Testis (tissue), 3 donors: ENCODE measurements around the gene CDC37. TPM values are rescaled to one million over a fixed set of nuclear protein-coding genes. Genes with fewer than 3 reads are reported as not detected.
"Not testable (repeated sequence)": the region's sequence is repeated elsewhere in the genome, so short reads cannot be mapped to it uniquely, and the experiment has no call there.

ENCODE experiments used
- DNase-seq: peaks from one replicate; pipeline ENCODE4 v3.0.0-alpha.2; 2019
- H3K27ac ChIP-seq, 2 donors: fragments of 200-600 bp; sonication (generic); one replicate each; pipeline ENCODE4 v1.5.1; 2019
- H3K27me3 ChIP-seq: fragments of 200-600 bp; sonication (generic); one replicate; pipeline ENCODE4 v1.5.1; 2019
- H3K36me3 ChIP-seq: fragments of 200-600 bp; sonication (generic); one replicate; pipeline ENCODE4 v1.5.1; 2017; ENCODE audit warnings: low read depth; ENCODE audit errors: missing control alignments
- H3K4me1 ChIP-seq: fragments of 200-600 bp; sonication (generic); one replicate; pipeline ENCODE4 v1.5.1; 2019
- H3K4me3 ChIP-seq, 2 donors: fragments of 200-600 bp; sonication (generic); one replicate each; pipeline ENCODE4 v1.5.1; 2017 to 2019
- H3K9me3 ChIP-seq: fragments of 200-600 bp; sonication (generic); one replicate; pipeline ENCODE4 v1.5.1; 2017
- POLR2A ChIP-seq: fragments of 450-650 bp; IDR thresholded peaks from one replicate; pipeline ENCODE4 v1.6.1; 2017; ENCODE audit warnings: antibody characterized with exemption, mild to moderate bottlenecking, moderate library complexity
- WGBS, 2 donors: methylation state at CpG; one replicate each; pipeline ENCODE4 v1.1.5; 2018; 5-methylcytosine and 5-hydroxymethylcytosine counted together
- intact Hi-C: fragments of 100-400 bp; cut with DNase I; formaldehyde crosslinking; loops from one replicate; pipeline ENCODE4 v1.15.1; 2023; ENCODE audit warnings: low total_unique reads
- polyA plus RNA-seq: library from polyadenylated mRNA; stranded (reverse); fragments of 350-450 nt; fragmentation: Illumina TruSeq; extraction: RNeasy Lipid Tissue Mini Kit (QIAGEN cat#74804); gene quantifications from one replicate; pipeline ENCODE4 v1.2.3, GENCODE V29; 2014; ENCODE audit warnings: low read depth, low replicate concordance; ENCODE audit not compliant: insufficient read depth
- total RNA-seq, 2 donors: library from RNA; depleted of rRNA; stranded (reverse); fragments of >200 nt; gene quantifications; one replicate each; pipeline ENCODE4 v1.2.3, GENCODE V29; 2016
- TF ChIP-seq, protein P1 (sequence below), 3 experiments: fragments of 450-650 bp in 2 of 3; fragments of 200-600 bp in 1 of 3; sonication (generic) in 1 of 3; IDR thresholded peaks; one replicate each; pipeline ENCODE4 v1.5.1; 2016 to 2019; ENCODE audit warnings: antibody characterized with exemption in 3 of 3, mild to moderate bottlenecking in 2 of 3, moderate library complexity in 1 of 3

CDC37 gene
- total and polyA plus RNA-seq, 3 donors from 2014 or later: 160 to 210 (median 170) TPM

DNA sequence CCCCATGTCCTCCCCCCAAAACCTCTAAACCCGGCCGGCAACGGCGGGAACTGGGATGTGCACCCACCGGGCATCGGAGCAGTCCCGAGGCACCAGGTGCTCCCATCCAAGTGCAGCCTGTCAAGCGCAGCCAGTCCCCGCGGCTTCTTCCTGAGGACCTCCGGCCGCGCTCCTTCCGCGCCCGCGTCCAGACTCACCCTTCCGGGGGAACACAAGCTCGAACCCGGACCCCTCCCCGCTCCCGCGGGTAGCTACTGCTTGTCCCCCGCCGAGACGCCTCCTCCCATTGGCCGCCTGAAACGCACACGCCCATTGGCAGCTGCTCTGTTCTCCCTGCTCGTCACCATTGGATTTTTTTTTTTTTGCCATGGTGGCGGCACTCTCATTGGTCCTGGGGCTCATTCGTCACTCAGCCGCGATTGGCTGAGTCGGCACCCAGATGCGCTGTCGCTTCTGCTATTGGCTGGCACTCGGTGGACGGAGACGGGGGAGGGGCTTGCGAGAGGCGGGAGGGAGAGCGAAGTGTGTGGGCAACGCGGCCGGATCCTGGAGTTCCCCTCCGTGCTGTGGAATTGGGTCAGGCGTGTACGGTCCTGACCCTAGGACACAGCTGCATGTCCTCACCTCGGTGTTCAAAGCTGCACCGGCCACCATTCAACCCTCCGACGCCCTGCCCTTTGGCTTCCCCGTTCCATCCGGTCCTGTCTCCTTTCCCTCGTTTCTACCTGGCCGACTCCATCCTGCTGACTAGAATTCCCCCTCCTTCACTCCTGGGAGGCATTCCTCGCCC lies 22.8 kb downstream of the CDC37 start, which contains the start of gene TYK2:
TSS of gene TYK2 (minus strand) at position 260 of the 790 bp plus-strand sequence. CDS start 2,166 bp downstream, outside the sequence.
- intact Hi-C loops: no loop called here
- Histone ChIP-seq H3K27ac (peak within 1 kb of the TSS; percentile 73 to 79), H3K4me3 (peak within 1 kb of the TSS; percentile 90 to 94), H3K4me1 (peaks cover 5% of the 10 kb centered on the region), H3K27me3 (no peaks in the 10 kb centered on the region), H3K9me3 (no peaks in the 10 kb centered on the region), H3K36me3 (no peaks in the 10 kb centered on the region)
- WGBS, 2 donors: 0% methylated on average over 57 to 58 of the region's 58 CpGs
- peak; percentile 98 for DNase-seq
- TF ChIP-seq, protein P1, sequence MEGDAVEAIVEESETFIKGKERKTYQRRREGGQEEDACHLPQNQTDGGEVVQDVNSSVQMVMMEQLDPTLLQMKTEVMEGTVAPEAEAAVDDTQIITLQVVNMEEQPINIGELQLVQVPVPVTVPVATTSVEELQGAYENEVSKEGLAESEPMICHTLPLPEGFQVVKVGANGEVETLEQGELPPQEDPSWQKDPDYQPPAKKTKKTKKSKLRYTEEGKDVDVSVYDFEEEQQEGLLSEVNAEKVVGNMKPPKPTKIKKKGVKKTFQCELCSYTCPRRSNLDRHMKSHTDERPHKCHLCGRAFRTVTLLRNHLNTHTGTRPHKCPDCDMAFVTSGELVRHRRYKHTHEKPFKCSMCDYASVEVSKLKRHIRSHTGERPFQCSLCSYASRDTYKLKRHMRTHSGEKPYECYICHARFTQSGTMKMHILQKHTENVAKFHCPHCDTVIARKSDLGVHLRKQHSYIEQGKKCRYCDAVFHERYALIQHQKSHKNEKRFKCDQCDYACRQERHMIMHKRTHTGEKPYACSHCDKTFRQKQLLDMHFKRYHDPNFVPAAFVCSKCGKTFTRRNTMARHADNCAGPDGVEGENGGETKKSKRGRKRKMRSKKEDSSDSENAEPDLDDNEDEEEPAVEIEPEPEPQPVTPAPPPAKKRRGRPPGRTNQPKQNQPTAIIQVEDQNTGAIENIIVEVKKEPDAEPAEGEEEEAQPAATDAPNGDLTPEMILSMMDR (IDR thresholded peaks at IDR 0.05): peak in 1 of 3 experiments; percentile 4
- no peak for TF ChIP-seq POLR2A

DNA sequence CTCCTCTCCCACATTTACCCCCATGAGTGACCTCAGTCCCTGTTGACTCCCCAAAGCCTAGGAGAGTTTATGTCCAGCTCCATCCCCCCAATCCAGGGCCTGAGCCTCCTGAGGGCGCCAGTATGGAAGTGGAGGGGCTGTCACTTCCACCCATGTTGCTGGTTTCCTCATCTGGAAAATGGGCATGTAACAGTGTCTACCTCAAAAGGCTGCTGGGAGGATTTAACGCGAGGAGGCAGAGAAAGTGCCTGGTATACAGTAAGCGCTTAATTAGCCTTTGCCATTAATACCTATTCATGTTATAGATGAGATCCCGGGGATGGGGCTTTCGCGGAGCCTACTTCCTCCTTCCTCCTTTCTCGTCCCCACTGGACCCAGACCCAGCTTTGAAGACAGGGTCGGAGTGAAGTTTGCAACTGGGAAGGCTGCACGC lies 23.4 kb downstream of the CDC37 start:
- Histone ChIP-seq H3K4me3 (peak overlapping the region; percentile 90 to 94), H3K4me1 (peaks cover 5% of the 10 kb centered on the region), H3K27me3 (no peaks in the 10 kb centered on the region), H3K9me3 (no peaks in the 10 kb centered on the region), H3K27ac (peak overlapping the region; percentile 73 to 79), H3K36me3 (no peaks in the 10 kb centered on the region)
- no peak for TF ChIP-seq POLR2A
- TF ChIP-seq, protein P1 (IDR thresholded peaks at IDR 0.05): no peak
- no peak for DNase-seq
- 0 to 2% methylated on average over 8 to 10 of the region's 10 CpGs for WGBS, 2 donors
- intact Hi-C loops: no loop called here

DNA sequence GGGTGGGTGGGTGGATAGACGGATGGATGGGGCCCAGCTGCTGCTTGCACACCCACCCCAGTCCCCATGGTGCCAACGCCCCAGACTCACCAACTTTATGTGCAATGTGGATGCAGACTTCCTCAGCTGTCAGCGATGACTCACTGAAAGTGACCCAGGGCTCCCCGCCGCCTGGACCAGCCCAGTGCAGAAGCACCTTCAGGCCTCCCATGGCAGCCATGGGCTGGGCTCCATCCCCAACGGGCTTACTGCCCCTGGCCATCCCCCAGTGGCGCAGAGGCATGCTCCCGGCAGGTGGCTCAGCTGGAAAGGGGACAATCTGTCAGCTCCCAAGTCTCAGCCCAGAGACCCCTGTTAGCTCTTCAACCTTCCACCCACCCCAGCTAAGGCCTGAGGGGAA lies 25.2 kb downstream of the CDC37 start:
- peaks cover 5% of the 10 kb centered on the region for H3K4me1 ChIP-seq
- no peaks in the 10 kb centered on the region for H3K9me3 ChIP-seq
- no peaks in the 10 kb centered on the region for H3K27me3 ChIP-seq
- no peak overlapping the region for H3K4me3 ChIP-seq
- no peaks in the 10 kb centered on the region for H3K36me3 ChIP-seq
- 79 to 96% methylated on average over 7 to 8 of the region's 8 CpGs for WGBS, 2 donors
- TF ChIP-seq, protein P1 (IDR thresholded peaks at IDR 0.05): no peak
- no peak for TF ChIP-seq POLR2A
- H3K27ac ChIP-seq: no peak overlapping the region
- DNase-seq: no peak
- intact Hi-C loops: no loop called here

DNA sequence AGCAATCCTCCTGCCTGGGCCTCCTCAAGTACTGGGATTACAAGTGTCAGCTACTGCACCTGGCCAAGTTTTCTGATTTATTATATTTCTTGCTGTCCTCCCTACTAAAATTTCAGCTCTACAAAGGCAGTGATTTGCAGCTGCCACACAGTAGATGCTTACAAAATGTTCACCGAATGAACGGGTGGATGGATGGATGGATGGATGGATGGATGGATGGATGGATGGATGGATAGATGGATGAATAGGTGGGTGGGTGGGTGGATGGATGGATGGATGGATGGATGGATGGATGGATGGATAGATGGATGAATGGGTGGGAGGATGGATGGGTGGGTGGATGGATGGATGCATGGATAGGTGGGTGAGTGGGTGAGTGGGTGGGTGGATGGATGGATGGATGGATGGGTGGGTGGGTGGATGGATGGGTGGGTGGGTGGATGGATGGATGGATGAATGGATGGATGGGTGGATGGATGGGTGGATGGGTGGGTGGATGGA lies 26.2 kb downstream of the CDC37 start:
- H3K9me3 ChIP-seq, H3K4me1 ChIP-seq, H3K4me3 ChIP-seq, DNase-seq, intact Hi-C loops, H3K27me3 ChIP-seq, H3K36me3 ChIP-seq, H3K27ac ChIP-seq: not testable (repeated sequence)
- 87 to 90% methylated on average over 2 of the region's 2 CpGs for WGBS, 2 donors

DNA sequence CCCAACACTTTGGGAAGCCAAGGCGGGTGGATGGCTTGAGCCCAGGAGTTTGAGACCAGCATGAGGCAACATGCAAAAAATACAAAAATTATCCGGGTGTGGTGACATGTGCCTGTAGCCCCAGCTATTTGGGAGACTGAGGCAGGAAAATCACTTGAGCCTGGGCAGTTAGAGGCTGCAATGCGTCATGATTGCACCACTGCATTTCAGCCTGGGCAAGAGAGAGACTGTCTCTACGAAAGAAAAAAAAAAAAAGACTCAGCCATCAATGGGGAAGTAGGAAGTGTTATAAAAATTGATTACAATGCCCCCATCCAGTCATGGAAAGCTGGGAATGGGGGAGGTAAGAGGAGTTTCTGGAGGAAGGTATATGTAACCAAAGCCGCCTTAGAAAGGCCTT lies 28.4 kb downstream of the CDC37 start:
- H3K4me3 ChIP-seq: no peak overlapping the region
- 87 to 93% methylated on average over 5 of the region's 5 CpGs for WGBS, 2 donors
- no peak for DNase-seq
- no peaks in the 10 kb centered on the region for H3K36me3 ChIP-seq
- no peaks in the 10 kb centered on the region for H3K27me3 ChIP-seq
- H3K9me3 ChIP-seq: no peaks in the 10 kb centered on the region
- intact Hi-C loops: no loop called here
- H3K27ac ChIP-seq: no peak overlapping the region
- TF ChIP-seq, protein P1 (IDR thresholded peaks at IDR 0.05): no peak
- TF ChIP-seq POLR2A: no peak
- peaks cover 5% of the 10 kb centered on the region for H3K4me1 ChIP-seq
